HG03103 (cell line): Measurements from ENCODE around the gene PIBF1.
A peak's percentile ranks its signal among the peaks of the same experiment; 100 is the strongest.
"Not testable (repeated sequence)": the region's sequence is repeated elsewhere in the genome, so short reads cannot be mapped to it uniquely, and the experiment has no call there.

Experiments used
- ATAC-seq: cut with Tn5 transposase; IDR thresholded peaks from one replicate; pipeline ENCODE4 v1.9.1; 2021; ENCODE audit warnings: low read depth; ENCODE audit not compliant: unreplicated experiment

The PIBF1 gene

GRCh38 chr13:72820898-72821279 lies 39.0 kb downstream of the PIBF1 start:
- no peak for ATAC-seq

GRCh38 chr13:72823081-72823480 lies 41.1 kb downstream of the PIBF1 start:
- ATAC-seq: no peak

- no peak for ATAC-seq
Observed at GRCh38 chr13:72823724-72824123, 41.8 kb downstream of the PIBF1 start.

- ATAC-seq: no peak
Observed at GRCh38 chr13:72834601-72835000, 52.7 kb downstream of the PIBF1 start.

- peak; percentile 96 for ATAC-seq
Observed at GRCh38 chr13:72839831-72840426, 58.0 kb downstream of the PIBF1 start.

DNA sequence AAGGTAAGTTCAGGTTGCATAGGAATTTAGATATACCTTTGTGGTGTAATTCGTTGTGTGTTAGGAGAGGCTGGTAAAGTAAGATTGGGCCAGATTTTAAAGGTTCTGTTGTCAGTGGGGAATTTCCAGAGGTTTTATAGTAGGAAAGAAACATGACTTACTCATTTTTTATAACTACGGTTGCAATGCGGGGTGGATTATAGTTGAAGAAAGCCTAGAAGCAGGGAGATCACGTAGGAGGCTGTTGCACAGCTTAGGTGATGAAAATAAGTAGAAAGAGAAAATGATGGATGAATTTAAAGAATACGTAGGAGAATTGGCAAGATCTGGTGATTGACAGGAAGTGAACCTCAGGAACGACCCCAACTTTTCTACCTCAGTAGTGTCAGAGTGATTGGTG lies 61.1 kb downstream of the PIBF1 start:
- no peak for ATAC-seq

GRCh38 chr13:72845148-72845547 lies 63.2 kb downstream of the PIBF1 start:
- ATAC-seq: not testable (repeated sequence)

DNA sequence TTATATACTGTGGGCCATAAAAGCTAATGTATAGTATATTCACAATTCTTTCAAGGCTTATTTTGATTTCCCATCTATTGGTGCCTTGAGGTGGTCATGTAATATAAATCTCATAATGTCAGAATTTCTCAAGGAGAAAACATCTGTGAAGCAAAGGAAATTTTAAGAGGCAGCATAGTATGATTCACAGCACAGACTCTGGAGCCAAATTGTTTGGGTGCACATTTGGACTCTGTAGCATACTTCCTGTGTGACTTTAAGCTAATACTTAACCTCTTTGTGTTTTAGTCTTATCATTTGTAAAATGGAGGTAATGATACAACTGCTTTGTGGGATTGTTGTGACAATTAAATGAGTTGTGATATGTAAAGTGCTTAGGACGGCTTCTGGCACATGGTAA lies 67.6 kb downstream of the PIBF1 start:
- ATAC-seq: no peak

DNA sequence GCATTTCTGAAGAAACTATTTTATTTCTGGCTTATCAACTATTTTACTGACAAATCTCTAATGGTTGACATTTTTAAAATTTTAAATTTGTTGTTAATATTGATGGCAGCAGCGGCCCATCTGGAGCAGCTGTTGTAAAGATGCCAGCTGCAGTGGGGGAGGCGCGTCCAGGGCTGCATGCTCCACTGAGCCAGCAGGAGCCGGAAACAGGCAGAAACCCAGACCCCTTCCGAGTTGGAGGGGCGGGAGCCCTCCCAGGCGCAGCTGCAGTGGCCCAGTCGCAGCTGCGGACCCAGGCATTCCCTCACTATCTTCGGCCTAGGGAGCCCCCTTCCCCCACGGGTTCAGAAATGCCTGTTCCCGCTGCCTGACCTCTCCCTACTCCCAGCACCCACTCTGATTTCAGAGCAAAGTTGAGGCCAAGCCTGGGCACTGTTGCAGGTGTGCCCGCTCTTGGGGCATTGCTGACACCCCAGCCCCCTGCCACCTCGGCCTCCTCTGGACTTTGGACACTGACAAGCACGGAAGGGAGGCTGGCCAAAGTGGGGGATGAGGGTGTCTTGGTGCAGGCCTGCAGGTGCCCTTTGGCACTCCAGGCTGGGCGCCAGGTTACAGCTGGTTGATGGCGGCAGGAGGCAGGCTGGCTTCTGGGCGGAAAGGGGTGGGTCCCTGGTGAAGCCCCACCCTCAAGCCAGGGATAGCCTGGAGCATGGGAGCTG lies 69.2 kb downstream of the PIBF1 start:
- no peak for ATAC-seq

- ATAC-seq: no peak
Observed at GRCh38 chr13:72851678-72852014, 69.7 kb downstream of the PIBF1 start.

DNA sequence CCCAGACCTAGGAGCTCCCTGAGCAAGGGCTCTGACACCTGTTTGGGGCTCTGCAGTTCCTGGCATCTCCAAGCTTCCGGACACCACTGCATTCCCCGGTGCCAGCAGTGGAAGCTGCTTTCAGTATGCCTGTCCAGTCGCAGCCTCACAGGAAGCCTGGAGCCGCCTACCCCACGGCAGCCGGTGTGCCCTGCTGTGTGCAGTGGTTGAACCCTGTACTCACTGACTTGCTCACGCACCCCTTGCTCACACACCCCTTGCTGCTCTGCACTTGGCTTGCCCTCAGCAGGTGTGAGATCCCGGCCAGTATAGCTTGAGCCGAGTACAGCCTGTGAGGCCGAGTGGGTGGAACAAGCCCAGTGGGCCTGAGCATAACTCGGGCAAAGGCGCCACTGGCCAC lies 70.3 kb downstream of the PIBF1 start:
- no peak for ATAC-seq

GRCh38 chr13:72853000-72853399 lies 71.1 kb downstream of the PIBF1 start:
- ATAC-seq: no peak

DNA sequence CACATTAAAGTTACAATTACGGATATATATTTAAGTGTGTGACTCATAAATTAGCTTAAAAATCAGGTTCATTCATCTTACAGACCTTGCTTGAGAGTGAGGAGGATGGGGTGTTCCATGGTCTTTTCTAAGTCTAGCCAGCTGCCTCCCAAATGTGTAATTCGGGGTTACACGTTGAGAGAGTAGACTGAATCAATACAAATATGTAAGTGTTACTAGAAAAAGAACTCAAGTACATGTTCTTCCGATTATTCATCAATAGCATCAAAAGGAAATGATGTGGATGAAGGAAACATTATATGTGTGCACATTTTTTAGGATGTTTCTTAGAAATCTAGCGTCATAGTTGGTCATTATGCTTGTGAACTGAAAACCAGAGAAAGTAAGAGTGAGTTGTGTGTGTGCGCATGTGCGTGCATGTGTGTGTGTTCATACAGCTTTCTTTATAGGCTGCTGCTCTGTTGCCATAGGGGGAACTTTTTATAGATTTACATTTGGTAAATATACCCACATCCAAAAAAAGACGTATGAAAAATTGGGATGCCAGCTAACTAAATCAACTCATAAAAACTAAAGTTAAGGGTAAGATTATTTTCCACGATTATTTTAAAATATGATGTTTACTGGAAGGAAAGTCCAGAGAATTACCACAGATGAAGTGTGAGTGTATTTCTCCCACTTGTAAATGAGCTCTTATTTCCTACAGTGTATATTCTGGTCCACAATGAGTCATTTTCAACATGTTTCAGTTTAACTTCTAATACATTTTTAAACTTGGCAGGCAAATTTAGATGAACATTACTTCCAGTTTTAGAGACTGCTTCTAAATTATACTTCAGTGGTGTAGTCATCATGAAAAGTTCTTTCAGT lies 82.4 kb downstream of the PIBF1 start:
- ATAC-seq: peak; percentile 85

DNA sequence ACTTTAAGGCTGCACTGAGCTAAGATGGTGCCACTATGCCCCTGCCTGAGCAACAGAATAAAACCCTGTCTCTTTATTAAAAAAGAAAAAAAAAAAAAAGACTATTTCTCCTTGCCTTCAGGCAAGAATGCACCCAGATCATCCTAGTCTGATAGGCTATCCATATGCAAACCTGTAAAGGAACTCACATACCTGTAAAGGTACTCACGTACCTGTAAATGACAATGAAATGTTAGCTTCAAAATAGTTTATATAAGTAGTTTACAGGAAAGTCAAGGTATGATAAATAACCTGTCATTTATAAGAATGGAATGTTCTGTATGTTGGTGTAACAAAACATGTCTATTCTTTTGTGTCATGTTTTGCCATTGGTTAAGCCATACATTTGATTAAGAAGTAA lies 86.3 kb downstream of the PIBF1 start:
- no peak for ATAC-seq

GRCh38 chr13:72875233-72875632 lies 93.3 kb downstream of the PIBF1 start:
- no peak for ATAC-seq

DNA sequence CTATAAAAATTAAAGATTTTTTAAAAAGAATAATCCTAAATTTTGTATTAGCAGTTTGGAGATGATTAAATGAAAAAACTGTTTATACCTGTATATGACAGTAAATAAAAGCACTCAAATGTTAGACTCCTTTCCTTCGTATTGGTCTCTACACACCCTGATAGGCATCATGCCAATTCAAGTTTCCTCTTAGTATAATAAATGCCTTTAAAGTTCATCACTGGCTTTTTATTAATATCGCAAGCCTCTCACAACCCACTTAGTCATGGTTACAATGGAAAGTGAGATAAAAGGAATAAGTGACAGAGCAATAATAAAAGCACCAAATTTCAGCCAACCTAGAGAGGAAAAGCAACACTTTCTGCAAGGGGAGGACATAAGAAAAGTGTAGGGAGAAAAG lies 102.2 kb downstream of the PIBF1 start:
- no peak for ATAC-seq

DNA sequence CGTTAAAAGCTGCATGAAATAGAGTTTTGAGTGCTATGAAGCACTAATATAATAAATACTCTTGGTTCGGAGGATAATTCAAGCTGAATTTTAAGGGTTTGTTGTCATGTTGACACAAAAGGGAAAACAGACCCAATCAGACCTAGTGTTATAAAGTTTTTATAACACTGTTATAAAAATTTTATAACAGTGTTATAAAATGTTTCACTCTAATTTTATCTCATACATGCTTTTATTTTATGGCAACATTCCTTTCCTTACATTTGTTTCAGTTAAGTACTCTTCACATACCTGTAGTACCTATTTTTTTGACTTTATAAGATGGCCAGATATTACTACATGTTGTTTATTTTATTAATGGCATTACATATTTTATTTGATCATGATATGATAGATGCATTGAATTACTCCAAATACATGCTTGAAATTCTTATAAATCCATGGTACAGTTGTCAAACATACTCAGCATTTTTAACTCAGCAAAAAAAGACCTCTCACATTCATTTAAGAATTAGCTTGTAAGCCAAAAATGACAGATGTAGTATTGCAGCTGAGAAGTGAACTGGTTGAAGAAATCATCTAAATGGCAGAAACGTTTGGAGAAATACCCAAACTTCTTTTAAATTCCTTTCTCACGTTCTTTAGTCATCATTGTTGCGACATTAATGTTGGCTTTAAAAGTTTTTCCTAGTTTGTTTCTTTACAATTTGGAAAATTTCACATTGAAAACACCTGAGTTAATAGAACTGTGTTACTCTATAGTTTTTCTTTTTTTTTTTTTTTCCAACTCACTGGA lies 104.5 kb downstream of the PIBF1 start:
- no peak for ATAC-seq

- no peak for ATAC-seq
Observed at GRCh38 chr13:72889495-72889894, 107.6 kb downstream of the PIBF1 start.

- ATAC-seq: no peak
Observed at GRCh38 chr13:72890546-72890945, 108.6 kb downstream of the PIBF1 start.

DNA sequence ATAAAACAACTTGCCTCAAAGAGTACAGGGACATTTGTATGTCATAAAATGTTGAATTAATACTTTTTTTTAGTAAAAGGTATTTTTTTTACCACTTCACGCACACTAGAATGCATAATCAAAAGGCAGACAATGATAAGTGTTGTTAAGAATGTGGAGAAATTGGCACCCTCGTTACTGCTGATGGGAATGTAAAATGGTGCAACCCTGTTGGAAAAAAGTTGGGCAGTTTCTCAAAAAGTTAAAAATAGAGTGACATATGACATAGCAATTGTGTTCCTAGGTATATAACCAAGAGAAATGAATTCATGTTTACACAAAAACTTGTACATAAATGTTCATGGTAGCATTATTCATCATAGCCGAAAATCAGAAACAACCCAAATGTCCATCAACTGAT lies 109.5 kb downstream of the PIBF1 start:
- ATAC-seq: no peak

- no peak for ATAC-seq
Observed at GRCh38 chr13:72896869-72897268, 114.9 kb downstream of the PIBF1 start.
